Psoas muscle (tissue), 8 donors: ENCODE measurements around the gene NTRK2. TPM values are rescaled to one million over a fixed set of nuclear protein-coding genes. Genes with fewer than 3 reads are reported as not detected.

ENCODE experiments used
- ATAC-seq, 4 donors: fragments of 200-7000 bp; cut with Tn5 transposase; one replicate each; pipeline ENCODE4 v1.9.1; 2020; ENCODE audit warnings: moderate library complexity in 3 of 4, mild to moderate bottlenecking in 2 of 4
- DNase-seq, 2 donors: peaks; one replicate each; pipeline ENCODE4 v3.0.0-alpha.2; 2020
- H3K27ac ChIP-seq: fragments of 200-600 bp; one replicate; pipeline ENCODE4 v1.8.0; 2022
- H3K27me3 ChIP-seq, 3 donors: fragments of 200-600 bp in 1 of 3; one replicate each; pipeline versions ENCODE4 v1.6.1 to v1.8.0; 2013 to 2022; ENCODE audit warnings: low read length in 2 of 3, mild to moderate bottlenecking in 2 of 3, moderate library complexity in 1 of 3; ENCODE audit not compliant: insufficient read depth in 3 of 3
- H3K36me3 ChIP-seq, 2 donors: fragments of 200-600 bp in 1 of 2; one replicate each; pipeline versions ENCODE4 v1.6.1 to v1.8.0; 2013 to 2022; ENCODE audit warnings: low read depth in 1 of 2, mild to moderate bottlenecking in 1 of 2, moderate library complexity in 1 of 2; ENCODE audit not compliant: insufficient read depth in 1 of 2
- H3K4me1 ChIP-seq: fragments of 200-600 bp; one replicate; pipeline ENCODE4 v1.8.0; 2022
- H3K4me3 ChIP-seq: fragments of 200-600 bp; one replicate; pipeline ENCODE4 v1.8.0; 2022; ENCODE audit warnings: mild to moderate bottlenecking
- H3K9me3 ChIP-seq: fragments of 200-600 bp; one replicate; pipeline ENCODE4 v1.8.0; 2022
- CTCF ChIP-seq: fragments of 200-600 bp; IDR thresholded peaks from one replicate; pipeline ENCODE4 v1.8.0; 2022; ENCODE audit warnings: antibody characterized with exemption
- WGBS, 3 donors: extraction: QIAGEN DNeasy Blood & Tissue Kit; methylation state at CpG; one replicate each; pipeline versions ENCODE4 v1.1.6 to v1.1.7; 2013; 5-methylcytosine and 5-hydroxymethylcytosine counted together
- intact Hi-C, 2 donors: fragments of 100-400 bp; cut with DNase I; formaldehyde crosslinking; loops; one replicate each; pipeline versions ENCODE4 v1.11.0 to v1.14.2; 2022
- polyA plus RNA-seq, 3 donors: library from polyadenylated mRNA; stranded (reverse); fragments of 200-250 nt; gene quantifications; one replicate each; pipeline ENCODE4 v1.2.3, GENCODE V29; 2013
- total RNA-seq, 4 donors: library from RNA; stranded (reverse); fragmentation: NEBNext Ultra II Directional in 2 of 4; extraction: Animal tissue kit (Norgen Biotek cat#: 25700) in 2 of 4; gene quantifications; one replicate each; pipeline versions ENCODE4 v1.2.1 to v1.2.4, GENCODE V29; 2021 to 2023
- donor health status: healthy with polysubstance abuse.
- donor health status: DM: no; HTN: no; CAD: no; lungs with moderate emphysema.
- donor health status: Bipolar disorder and iron deficiency.
- donor health status: healthy.
- donor health status: DM: yes; HTN: yes; CAD: no.
- donor health status: DM: no; HTN: no; CAD: no.
- donor health status: DM: no; HTN: no; CAD: no.
- donor health status: DM: yes; HTN: yes; CAD: no.

The NTRK2 gene
- total and polyA plus RNA-seq, 7 donors, result 0.46 to 3.6 (median 1.4) TPM

GRCh38 chr9:84978661-84979060 lies 309.1 kb downstream of the NTRK2 start:
- no peaks in the 10 kb centered on the region for H3K4me1 ChIP-seq
- H3K4me3 ChIP-seq, result no peak overlapping the region
- intact Hi-C loops, result no loop called here
- TF ChIP-seq CTCF, result no peak
- WGBS, 3 donors, result 87 to 96% (median 87%) methylated on average over 1 of the region's 1 CpG
- DNase-seq, result no peak
- no peak for ATAC-seq
- H3K9me3 ChIP-seq, result no peaks in the 10 kb centered on the region
- no peaks in the 10 kb centered on the region for H3K27me3 ChIP-seq
- no peak overlapping the region for H3K27ac ChIP-seq
- H3K36me3 ChIP-seq, result no peaks in the 10 kb centered on the region

GRCh38 chr9:84983749-84984148 lies 314.2 kb downstream of the NTRK2 start:
- ATAC-seq (no peak), DNase-seq (no peak)
- Histone ChIP-seq H3K27me3 (no peaks in the 10 kb centered on the region), H3K27ac (no peak overlapping the region), H3K4me3 (no peak overlapping the region), H3K9me3 (no peaks in the 10 kb centered on the region), H3K4me1 (no peaks in the 10 kb centered on the region), H3K36me3 (no peaks in the 10 kb centered on the region)
- intact Hi-C loops, result no loop called here
- no peak for TF ChIP-seq CTCF
- WGBS, 3 donors, result 93 to 98% (median 96%) methylated on average over 3 of the region's 3 CpGs

- ATAC-seq (no peak), DNase-seq (no peak)
- Histone ChIP-seq H3K4me3 (no peak overlapping the region), H3K27ac (no peak overlapping the region), H3K9me3 (no peaks in the 10 kb centered on the region), H3K27me3 (no peaks in the 10 kb centered on the region), H3K36me3 (no peaks in the 10 kb centered on the region), H3K4me1 (no peaks in the 10 kb centered on the region)
- intact Hi-C loops, result no loop called here
- TF ChIP-seq CTCF, result no peak
- 65 to 89% (median 78%) methylated on average over 2 of the region's 2 CpGs for WGBS, 3 donors
Observed at GRCh38 chr9:84988621-84989020, 319.1 kb downstream of the NTRK2 start.

GRCh38 chr9:84990416-84990815 lies 320.9 kb downstream of the NTRK2 start:
- 80 to 82% (median 80%) methylated on average over 6 of the region's 6 CpGs for WGBS, 3 donors
- no peak overlapping the region for H3K4me3 ChIP-seq
- no peaks in the 10 kb centered on the region for H3K9me3 ChIP-seq
- DNase-seq, result no peak
- TF ChIP-seq CTCF, result no peak
- no peak for ATAC-seq
- H3K36me3 ChIP-seq, result no peaks in the 10 kb centered on the region
- intact Hi-C loops, result no loop called here
- H3K27ac ChIP-seq, result no peak overlapping the region
- no peaks in the 10 kb centered on the region for H3K4me1 ChIP-seq
- H3K27me3 ChIP-seq, result no peaks in the 10 kb centered on the region

GRCh38 chr9:84990850-84991513 lies 321.5 kb downstream of the NTRK2 start:
- WGBS, 3 donors, result 90 to 93% (median 91%) methylated on average over 13 of the region's 13 CpGs
- no peaks in the 10 kb centered on the region for H3K27me3 ChIP-seq
- ATAC-seq, result no peak
- no peak overlapping the region for H3K27ac ChIP-seq
- no peak for DNase-seq
- TF ChIP-seq CTCF, result no peak
- H3K36me3 ChIP-seq, result no peaks in the 10 kb centered on the region
- no peaks in the 10 kb centered on the region for H3K4me1 ChIP-seq
- intact Hi-C loops, result no loop called here
- no peaks in the 10 kb centered on the region for H3K9me3 ChIP-seq
- no peak overlapping the region for H3K4me3 ChIP-seq
